CD4-positive, alpha-beta T cell treated with Interferon gamma for 1 hour (primary cell): ENCODE results near the gene PIGU.
"Not testable (repeated sequence)": the region's sequence is repeated elsewhere in the genome, so short reads cannot be mapped to it uniquely, and the experiment has no call there.

Experiments
- DNase-seq: peaks from one replicate; pipeline ENCODE4 v3.0.0-alpha.2; 2020

The PIGU gene

DNA sequence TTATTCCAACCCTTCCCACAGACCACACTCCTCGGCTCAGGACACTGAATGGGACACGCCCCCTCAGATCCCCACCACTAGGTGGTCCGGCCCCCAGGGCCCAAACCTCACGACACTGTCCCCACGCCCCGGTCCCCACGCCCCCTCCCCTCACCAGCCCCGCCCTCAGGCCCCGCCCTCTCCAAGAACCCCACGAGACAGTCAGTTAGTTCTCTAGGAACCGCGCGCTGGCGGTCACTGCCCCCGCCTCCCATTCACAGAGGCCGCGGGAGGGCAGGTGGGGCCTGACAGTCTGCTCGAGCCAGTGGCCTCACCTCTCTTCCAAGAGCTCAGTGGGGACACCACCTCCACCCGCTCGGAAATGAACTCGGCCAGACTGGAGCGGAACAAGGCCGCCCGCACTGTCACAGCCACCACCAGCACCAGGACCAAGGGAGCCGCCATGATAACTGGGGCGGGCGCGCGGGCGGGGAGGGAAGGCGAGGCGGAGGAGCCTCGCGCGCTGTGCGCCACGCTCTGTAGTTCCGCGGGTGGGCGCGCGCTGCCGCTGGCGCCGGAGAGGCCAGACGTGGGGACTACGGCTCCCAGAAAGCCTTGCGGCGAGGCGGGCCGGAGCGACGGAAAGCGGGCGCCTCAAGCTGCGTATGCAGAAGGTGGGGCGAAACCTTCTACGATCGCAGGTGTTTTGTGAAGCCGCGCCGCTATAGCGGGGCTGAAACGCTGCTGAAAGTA, at the start of gene PIGU:
Gene PIGU, minus strand, starts transcription at position 451 of the 732 bp plus-strand sequence. Its CDS starts 7 bp downstream, at position 444.
- DNase-seq = peak; percentile 95

- no peak for DNase-seq
Measured at GRCh38 chr20:34724172-34724571, 47.3 kb upstream of the PIGU start.

GRCh38 chr20:34722560-34722959, 45.7 kb upstream of the PIGU start:
- DNase-seq = not testable (repeated sequence)

- no peak for DNase-seq
Measured at GRCh38 chr20:34720266-34720665, 43.4 kb upstream of the PIGU start.

DNA sequence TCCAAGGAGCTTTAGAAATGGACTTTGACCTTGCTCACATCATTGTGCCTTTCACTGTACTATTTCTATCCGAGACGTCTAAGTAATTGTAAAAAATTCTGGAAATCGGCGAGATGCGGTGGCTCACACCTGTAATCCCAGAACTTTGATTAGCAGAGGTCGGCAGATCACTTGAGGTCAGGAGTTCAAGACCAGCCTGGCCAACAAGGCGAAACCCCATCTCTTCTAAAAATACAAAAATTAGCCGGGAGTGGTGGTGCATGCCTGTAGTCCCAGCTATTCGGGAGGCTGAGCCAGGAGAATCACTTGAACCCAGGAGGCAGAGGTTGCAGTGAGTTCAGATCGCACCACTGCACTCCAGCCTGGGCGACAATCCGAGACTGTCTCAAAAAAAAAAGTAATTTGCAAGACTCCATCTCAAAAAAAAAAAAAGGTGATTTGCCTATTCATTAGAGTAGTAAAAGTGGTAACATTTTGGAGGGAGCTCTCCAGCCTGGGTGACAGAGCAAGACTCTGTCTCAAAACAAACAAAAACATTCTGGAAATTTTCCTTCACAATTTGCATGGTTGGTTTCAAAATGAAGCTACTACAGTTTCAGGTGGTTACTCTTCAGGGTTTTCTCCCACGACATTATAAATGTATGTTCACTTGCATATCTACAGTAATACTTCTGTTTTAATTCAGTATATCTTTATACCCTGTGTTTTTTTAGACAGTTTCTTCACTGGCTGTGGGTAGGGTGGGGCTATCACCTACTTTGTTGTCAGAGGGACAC, 42.5 kb upstream of the PIGU start:
- DNase-seq = not testable (repeated sequence)

DNA sequence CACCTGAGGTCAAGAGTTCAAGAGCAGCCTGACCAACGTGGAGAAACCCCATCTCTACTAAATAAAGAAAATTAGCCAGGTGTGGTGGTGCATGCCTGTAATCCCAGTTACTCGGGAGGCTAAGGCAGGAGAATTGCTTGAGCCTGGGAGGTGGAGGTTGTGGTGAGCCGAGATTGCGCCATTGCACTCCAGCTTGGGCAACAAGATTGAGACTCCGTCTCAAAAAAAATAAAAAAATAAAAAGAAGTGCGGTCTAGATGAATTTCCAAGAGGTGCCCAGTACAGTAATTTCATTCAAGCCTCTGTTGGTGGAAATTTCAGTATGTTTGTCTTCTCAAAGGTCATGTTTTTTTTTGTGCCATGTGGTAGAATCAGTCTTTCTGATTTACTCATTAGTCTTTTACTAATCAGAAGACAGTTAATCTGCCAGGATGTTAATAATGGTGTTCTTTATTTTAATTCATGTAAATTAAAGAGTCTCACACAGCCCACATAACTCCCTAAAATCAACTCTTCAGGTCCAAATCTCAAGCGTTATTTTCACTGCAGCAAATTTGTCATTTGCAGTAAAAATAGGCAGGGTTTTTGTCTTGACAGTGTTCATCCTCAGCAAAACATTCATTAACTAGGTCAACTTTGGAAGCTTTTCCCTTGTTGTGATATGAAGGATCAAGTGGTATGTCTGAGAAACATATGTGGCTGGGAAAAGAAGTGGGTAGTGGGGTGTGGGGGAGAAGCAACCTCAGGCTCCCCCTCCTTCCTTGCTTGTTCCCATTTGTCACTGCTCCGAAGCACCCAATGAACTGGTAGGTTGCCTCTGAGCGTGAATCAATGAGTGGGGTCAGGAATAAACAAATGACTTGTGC, 40.6 kb upstream of the PIGU start:
- no peak for DNase-seq

- DNase-seq = no peak
Measured at GRCh38 chr20:34716921-34717229, 40.0 kb upstream of the PIGU start.

DNA sequence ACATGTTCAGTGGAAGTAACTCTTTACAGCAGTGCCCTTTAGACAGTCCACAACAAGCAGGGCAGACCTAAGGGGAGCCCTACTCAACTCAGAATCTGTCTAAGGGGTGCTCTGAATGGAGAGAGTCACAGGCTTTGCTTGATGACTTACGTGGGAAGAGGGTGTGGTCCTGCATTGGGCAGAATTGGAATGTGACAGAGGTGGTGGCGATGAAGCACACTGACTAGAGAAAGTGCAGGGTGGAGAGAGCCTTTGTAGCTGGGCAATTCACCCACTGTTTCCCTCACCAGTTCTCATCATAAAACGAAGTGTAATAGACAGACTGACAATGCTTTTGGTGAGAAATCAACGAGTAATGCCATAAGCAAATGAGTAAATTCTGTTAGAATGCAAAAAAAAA, 38.5 kb upstream of the PIGU start:
- no peak for DNase-seq

- DNase-seq = not testable (repeated sequence)
Measured at GRCh38 chr20:34713944-34714515, 37.1 kb upstream of the PIGU start.

DNA sequence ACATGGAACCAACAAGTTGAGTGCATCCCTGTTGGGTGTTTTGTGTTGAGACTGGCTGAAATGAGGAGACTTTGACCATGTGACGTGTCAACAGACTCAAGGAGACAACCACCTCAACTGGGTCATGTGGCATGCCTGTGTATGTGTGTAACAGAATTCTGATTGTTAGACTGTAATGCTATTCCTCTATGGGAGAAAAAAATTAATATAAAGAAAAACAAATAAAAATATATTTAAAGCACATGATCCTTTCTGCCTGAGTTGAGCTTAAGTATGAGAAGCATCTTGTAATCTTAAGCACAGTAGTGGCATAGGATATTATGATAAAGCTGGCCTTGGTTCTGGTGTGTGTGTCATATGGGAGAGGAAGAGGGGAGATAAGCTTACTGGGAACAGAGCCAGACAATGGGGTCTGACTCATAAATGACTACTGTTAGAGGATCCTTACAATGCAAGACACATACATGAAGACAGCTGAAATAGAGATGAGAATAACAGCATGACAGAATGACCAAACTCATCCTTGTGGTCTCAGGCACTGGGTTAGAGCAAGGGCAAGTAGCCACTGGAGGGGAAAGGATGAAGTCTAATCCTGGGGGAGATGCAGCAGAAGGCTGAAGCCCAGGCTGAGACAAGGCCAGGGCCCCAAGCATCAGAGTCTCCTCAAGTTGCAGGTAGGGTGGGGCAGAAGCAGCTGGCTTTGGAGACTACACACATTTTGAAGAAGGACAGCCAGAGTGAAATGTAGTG, 36.5 kb upstream of the PIGU start:
- DNase-seq = no peak

GRCh38 chr20:34712525-34713192, 35.8 kb upstream of the PIGU start:
- DNase-seq = no peak

DNA sequence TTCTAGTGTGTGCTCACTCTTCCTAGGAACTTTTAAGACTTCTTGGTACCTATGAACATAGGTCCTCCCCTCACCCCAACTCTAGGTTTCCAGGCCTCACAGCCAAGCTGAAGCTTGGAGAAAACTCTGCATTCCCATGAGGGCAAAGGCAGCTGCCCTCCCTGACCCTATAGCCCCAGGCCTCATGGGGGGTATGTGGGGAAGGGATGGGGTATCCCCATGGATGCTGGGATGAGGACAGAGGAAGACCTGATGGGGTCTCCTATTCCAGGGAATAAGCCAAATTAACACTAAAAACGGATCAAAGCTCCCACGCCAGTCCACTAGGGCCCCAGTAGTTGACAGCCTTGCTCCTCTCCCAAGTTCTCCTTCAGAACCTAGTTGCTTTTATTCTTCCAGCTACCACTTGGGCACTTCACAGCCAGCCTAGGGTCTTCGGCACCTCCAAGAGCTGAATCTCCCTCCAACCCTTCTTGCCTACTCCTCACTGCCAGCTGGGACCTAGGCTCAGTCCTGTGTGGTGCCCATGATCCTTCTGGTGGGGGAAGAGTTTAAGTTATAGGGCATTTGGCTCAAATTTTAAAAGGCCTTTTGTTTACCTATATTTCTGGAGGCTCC, 35.0 kb upstream of the PIGU start:
- DNase-seq = no peak

DNA sequence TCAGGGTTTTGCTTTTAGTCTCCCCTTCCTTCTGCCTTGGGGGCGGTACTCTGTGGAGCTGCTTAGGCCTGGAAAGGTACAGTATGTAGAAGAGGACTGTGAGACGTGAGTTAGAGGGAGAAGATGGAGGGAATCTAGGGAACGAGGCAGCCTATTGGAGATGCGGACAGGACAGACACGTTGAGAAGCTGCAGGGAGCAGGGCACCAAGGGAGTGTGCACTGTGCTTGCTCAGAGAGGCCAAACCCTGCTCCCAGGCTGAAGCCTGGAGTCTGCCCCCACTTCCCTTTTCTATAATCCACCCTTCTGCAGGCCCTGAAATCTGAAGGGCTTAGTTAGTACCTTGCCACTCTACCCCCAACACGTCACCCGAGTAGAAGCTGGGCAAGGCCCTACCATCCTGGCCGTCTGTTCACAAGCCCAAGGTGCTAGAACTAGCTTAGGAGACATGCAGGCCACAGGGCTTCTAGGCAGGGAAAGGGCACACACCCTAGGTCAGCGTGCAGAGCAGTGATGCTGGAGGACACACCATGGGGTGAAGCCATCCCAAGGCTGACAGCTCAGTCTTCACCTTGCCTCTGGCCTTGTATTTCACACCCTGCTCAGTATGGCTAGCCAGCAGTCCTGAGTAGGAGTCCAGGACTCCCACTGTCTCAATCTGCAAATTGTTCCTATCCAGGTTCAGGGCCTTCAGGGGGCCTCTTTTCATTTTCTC, 34.1 kb upstream of the PIGU start:
- DNase-seq = no peak

DNA sequence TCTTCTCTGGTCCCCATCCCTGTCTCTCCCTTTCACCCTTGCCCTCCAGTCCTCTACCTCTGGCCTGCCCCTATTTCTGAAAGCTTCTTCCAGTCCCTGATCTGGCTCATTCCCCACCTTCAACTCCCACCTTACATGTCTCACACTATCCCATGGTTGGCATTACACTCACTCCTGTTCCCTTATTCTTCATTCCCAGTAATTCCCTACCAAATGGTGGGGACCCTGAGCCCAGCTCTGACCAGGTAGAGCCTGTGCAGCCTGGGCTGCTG, 33.6 kb upstream of the PIGU start:
- DNase-seq = no peak

GRCh38 chr20:34709831-34710567, 33.1 kb upstream of the PIGU start:
- no peak for DNase-seq

GRCh38 chr20:34709044-34709830, 32.3 kb upstream of the PIGU start:
- peak; percentile 83 for DNase-seq

GRCh38 chr20:34708621-34709043, 31.7 kb upstream of the PIGU start:
- DNase-seq = peak; percentile 50

DNA sequence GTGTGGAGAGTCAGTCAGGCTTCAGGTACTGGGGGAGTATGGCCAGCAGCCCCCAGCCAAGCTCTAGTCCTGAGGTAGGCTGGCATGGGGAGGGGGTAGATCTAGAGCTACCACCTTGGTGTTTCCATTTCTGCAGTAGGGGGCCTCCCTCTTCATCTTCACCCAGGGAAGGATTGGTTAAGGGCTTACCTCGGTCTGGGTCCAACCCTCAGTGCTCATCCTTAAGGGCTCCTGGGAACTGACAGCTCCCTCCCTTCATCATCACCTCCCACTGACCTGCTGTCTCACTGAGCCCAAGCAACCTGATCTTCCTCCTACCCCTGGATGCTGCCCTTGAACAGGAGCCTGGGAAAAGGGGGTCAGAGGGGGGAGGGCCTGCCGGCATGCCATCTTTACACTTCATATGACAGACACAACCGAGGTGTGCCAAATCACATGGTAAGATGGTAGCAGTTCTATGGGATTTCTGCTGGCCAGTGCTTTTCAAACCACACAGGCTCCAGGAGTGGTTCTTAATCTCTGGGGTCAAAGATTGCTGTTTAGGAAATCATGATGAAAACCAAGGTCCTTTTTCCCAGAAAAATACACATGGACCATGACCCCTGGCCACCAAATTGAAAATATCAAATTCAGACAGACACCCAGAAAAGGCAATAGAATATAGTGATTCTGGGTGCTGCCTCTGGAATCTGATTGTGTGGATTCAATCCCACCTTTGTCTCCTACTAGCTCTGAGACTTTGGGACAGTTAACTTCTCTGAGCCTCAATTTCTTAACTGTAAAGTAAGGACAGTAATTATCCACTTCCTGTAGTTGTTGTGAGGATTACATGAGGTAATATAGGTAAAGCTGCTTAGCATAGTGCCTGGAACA, 30.3 kb upstream of the PIGU start:
- DNase-seq = no peak
